GM19324 (cell line): ENCODE measurements around the gene INPP5E.
"Not testable (repeated sequence)": the region's sequence is repeated elsewhere in the genome, so short reads cannot be mapped to it uniquely, and the experiment has no call there.

Experiments
- ATAC-seq: cut with Tn5 transposase; IDR thresholded peaks from one replicate; pipeline ENCODE4 v1.9.1; 2021; ENCODE audit warnings: mild to moderate bottlenecking, moderate library complexity; ENCODE audit not compliant: unreplicated experiment, low FRiP score

The INPP5E gene

DNA sequence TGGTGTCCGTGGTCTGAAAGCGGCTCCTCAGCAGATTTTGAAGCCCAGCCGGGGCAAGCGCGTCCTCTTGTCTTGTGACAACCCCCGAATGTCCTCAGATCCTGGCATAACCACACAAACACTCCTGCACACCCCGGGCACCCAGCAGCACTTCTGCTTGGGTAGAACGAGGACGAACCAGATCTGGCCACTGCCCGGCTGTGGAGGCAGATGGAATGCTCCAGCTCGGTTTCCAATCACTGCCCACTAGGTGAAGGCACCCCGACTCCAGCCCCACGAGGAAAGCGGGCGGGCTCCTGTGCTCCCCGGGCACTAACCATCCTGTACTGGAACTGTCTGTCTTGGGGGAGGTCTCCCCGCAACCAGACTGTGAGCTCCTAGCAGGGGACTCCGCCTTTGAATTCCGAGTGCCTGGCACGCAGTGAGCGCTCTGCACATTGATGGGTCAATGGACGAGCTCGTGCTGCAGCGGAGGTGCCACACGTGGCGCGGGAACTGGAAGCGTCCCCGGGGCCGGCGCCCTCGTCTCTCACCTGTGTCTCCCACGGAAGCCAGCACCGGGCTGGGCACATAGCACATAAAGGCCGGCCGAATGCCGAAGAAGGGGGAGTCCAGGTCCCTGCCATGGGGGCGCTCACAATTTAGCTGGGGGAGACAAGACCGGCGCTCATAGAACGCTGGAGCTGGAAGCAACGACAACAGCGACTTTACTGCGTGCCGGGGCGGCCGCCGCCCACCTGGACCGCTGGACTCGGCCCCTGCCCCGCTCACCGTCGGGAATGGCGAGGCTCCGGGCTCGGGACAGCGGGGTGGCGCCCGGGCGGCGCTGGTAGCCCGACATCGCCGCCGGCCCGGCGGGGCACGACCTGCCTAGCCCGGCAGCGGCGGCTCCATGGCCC is 29.8 kb downstream of the INPP5E start:
- ATAC-seq = peak; percentile 36

GRCh38 chr9:136407911-136408310 is 31.7 kb downstream of the INPP5E start:
- ATAC-seq = no peak

- ATAC-seq = not testable (repeated sequence)
Observed at GRCh38 chr9:136407061-136407460, 32.6 kb downstream of the INPP5E start.

GRCh38 chr9:136405904-136406303 is 33.7 kb downstream of the INPP5E start:
- not testable (repeated sequence) for ATAC-seq

GRCh38 chr9:136405481-136405880 is 34.2 kb downstream of the INPP5E start:
- no peak for ATAC-seq

DNA sequence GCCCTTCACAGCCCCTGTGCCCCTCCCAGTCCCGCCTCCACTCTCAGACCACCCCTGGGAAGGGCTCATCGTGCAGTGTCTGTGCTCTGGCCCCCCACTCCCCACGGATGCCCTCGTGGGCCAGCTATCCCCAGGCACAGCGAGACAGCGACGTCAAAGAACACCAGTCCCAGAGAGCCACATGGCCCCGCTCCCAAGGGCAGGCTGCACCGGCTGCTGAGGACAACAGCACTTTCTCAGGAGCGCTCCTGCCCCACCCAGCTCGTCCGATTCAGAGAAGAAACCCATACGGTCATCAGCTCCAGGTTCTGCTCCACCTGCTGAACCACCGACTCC is 34.9 kb downstream of the INPP5E start:
- no peak for ATAC-seq

DNA sequence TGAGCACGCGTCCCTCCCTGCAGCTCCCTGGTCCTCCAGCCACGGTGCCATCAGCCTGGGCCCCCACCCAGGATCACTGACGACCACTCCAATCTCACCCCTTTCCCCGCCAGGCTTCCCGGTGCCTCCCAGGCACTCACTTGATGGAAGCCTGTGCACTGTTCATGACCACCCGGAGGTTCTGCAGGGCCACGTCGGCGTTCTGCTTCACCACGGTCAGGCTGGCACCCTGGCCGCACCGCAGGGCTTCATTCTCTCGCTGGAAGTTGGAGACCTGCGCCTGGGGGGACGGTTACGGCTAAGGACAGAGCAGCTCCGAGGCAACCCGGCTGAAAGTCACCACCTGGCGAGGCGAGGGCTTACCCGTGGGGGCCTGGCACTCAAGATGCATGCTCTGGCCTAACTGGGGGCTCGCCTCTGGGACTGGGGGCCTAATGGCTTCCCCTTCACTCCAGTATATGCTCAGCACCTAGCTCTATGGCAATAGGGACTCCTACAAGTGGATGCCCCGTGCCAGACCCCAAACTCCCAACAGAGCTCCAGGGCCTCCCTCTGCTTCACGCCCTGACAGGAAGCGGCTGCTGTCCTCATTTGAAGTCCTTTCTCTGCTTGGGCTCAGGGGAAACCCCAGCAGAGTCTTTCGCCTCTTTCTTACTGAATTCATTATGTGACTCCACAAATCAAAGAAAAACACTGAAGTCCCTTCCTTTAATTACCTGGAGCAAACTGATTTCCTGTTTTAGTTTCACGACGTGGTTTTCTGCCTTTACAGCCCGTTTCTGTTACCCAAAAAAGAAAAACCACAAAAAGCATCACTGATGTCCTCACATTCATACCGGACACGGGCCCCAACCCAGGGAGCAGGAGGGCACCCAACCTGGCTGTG is 35.5 kb downstream of the INPP5E start:
- no peak for ATAC-seq

GRCh38 chr9:136403538-136403914 is 36.1 kb downstream of the INPP5E start:
- ATAC-seq = no peak

DNA sequence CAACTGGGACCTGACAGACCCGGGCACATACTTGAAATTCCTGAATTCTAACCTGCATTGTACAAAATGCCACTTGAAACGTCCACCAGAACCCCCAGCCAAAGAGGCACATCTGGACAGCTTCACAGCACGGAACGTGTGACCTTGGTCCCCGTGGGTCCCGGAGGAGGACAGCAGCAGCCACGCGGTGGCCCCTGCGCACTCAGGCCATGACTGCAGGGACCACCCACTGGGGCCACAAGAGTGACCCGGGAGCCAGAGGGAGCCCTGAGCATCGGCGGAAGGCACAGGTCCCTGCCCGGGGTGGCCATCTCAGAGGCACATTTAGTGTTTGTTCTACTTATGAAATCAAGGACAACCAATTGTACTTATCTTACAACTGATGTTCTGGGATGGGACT is 37.6 kb downstream of the INPP5E start:
- no peak for ATAC-seq

DNA sequence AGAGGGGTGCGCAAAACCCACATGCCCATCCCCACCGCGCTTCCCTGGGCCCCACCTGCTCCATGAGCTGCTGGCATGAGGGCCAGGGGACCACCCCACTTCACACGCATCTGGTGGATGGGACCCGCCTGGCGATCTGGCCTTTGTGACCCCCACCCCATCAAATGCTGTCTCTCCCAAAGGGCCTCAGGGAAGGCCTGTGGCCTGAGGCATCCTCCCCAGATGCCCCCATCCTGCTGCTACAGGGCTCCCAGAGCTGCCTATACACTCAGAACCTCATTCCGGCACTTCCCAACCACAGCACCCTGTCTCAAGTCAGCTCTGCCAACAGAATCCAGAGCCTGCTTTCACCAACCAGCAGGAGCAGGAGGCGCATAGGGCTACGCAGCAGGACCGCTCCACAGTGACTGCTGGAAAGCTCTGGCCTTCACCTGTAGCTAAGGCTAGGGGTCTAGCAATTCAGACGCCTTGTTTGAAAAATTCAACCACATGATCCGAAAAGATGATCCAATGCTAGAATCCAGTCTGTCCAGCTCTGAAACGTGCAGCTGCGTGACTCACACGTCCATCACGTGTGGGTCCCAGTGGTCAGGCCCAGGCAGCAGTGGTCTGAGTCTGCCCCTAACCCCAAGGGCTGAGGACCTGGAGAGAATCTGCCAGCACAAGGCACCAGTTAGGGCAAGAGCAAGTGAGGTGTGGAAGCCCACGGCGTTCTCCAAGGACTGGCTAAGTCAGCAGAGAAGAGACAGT is 38.3 kb downstream of the INPP5E start:
- no peak for ATAC-seq

- peak; percentile 79 for ATAC-seq
Observed at GRCh38 chr9:136400038-136400834, 39.4 kb downstream of the INPP5E start, which contains the start of gene SNAPC4. SNAPC4 (minus strand) TSS chr9:136400170; CDS start chr9:136398428, 1,742 bp downstream.

DNA sequence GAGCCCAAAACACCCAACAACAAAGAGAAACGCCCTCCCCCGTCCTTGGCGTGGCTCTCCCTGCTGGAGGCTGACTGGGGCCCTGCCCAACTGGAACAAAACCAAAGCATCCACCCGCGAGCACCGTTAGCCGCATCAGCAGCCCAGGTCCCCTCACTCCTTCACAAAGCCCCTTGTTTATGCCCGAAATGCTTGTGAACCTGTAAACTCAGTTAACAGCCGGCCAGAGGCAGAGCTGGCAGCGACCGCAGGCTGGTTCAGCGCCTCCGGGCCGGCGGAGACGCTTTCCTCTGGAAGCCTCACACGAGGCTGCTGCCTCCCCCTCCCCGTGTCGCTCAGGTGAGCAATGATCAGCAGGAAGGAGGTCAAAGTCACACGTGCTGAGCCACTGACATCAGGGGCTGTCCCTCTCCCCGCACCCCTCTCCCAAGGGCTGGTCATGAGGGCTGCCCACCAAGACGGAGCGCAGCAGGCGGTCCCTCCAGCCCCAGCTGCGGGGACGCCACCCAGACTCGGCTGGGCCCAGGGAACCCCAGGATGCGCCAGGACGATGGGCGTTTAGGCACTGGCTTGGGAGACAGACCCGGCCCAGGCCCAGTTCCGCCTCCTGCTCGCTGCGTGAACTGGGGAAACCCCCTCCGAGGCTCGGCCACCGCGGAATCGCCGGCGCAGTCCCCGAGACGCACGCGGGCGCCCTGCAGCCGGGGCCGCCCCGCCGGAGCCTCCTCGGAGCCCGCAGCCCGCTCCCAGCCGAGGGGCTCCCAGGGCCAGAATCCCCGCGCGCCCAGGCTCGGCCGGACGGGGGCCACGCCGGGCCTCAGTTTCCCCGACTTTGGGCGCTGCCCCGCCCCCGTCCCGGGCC is 40.2 kb downstream of the INPP5E start:
- peak; percentile 22 for ATAC-seq

GRCh38 chr9:136398286-136398685 is 41.4 kb downstream of the INPP5E start:
- ATAC-seq = no peak

GRCh38 chr9:136397643-136398042 is 42.0 kb downstream of the INPP5E start:
- no peak for ATAC-seq

- no peak for ATAC-seq
Observed at GRCh38 chr9:136396219-136396515, 43.5 kb downstream of the INPP5E start.

DNA sequence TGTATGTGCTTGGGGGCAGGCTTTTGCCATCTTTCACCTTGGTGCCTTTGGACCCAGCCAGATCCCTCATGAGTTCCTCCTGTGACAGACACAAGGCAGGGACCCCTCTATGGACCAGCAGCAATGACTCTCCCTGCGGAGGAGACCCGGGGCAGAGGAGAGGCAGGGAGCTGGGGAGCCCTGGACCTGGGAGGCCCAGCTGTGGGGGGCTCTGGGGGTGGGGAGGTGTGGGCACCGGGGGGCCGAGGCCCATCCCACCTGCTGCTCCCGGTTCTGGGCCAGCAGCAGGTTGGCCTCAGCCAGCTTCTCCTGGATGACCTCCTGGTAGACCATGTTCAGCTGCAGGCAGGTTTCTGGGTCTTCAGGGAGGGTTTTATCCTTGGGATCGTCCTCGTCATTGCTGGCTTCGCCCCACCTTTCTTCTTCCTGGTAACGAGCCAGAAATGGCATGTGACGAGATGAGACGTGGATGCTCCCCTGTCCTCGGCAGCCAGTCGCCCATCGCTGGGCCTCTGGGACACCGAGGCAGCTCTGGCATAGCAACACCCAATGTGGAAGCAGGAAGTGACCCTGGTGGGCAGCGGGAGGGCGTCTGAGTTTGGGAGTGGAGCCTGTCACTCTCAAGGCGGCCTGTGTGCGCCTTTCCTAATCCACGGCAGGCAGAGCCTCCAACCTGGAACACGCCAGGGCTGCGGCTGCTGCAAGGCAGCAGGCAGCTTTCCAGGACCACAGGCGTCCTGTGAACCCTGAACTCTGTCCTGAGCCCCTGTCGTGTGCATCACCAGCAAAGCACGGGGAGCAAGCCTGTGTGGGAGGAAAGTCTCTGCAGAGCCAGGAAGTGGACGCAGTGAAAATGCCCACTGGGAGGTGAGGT is 44.1 kb downstream of the INPP5E start:
- ATAC-seq = no peak

GRCh38 chr9:136395020-136395340 is 44.7 kb downstream of the INPP5E start:
- no peak for ATAC-seq

GRCh38 chr9:136394312-136395019 is 45.2 kb downstream of the INPP5E start:
- no peak for ATAC-seq
